HCT116 (cell line): Measurements from ENCODE around the gene TAP1. TPM values are rescaled to one million over a fixed set of nuclear protein-coding genes. Genes with fewer than 3 reads are reported as not detected.

Source experiments
- ATAC-seq: fragments of 200-7000 bp; cut with Tn5 transposase; 2 replicates; pipeline ENCODE4 v1.9.1; 2020; ENCODE audit warnings: mild to moderate bottlenecking, moderate library complexity
- BruUV-seq: library from RNA; stranded (reverse); fragments of 400-500 nt; replicated peaks from 2 replicates; lab custom pipeline; 2021; lab: Mats Ljungman, UMichigan
- CTCF ChIA-PET: fragments of 300-600 bp; sonication (Branson Sonifier 250); formaldehyde crosslinking; loops from one replicate; lab custom pipeline; 2021; ENCODE audit warnings: antibody characterized with exemption; lab: Charles Lee
- POLR2A ChIA-PET: fragments of 300-600, 350-600 bp; sonication (Branson Sonifier 250); formaldehyde crosslinking; loops from one replicate; lab custom pipeline; 2021; ENCODE audit warnings: antibody characterized with exemption; lab: Charles Lee
- RAD21 ChIA-PET, 2 experiments: fragments of 300-600 bp; sonication (Branson Sonifier 250); formaldehyde crosslinking; loops; one replicate each; lab custom pipeline; 2023; ENCODE audit warnings: low total read pairs in 2 of 2; ENCODE audit not compliant: uncharacterized antibody in 2 of 2, unreplicated experiment in 2 of 2, low non-redundant PET in 1 of 2; lab: Charles Lee
- DNase-seq: peaks from one replicate; pipeline ENCODE4 v3.0.0-alpha.2; 2010; ENCODE audit warnings: low read depth, low spot score
- H2AFZ ChIP-seq: fragments of 200-600 bp; shearing (Covaris generic), sonication (generic); 2 replicates; pipeline ENCODE4 v1.6.1; 2017; ENCODE audit warnings: low read depth, mixed run types, mixed read lengths, antibody characterized with exemption, low read length; ENCODE audit not compliant: poor library complexity, severe bottlenecking
- H3K27ac ChIP-seq: 2 replicates; pipeline ENCODE4 v1.5.1; 2012; ENCODE audit warnings: low read depth, low read length
- H3K27me3 ChIP-seq: fragments of 200-600 bp; sonication (generic); 2 replicates; pipeline ENCODE4 v1.6.1; 2016; ENCODE audit warnings: mixed run types, low read length, mixed read lengths; ENCODE audit not compliant: insufficient read depth
- H3K36me3 ChIP-seq, 2 experiments: fragments of 200-500 bp in 1 of 2; fragments of 200-600 bp in 1 of 2; sonication (Bioruptor generic) in 1 of 2; sonication (generic) in 1 of 2; 2 replicates each; pipeline versions ENCODE4 v1.5.1 to v1.6.1; 2014 to 2016; ENCODE audit warnings: low read length in 2 of 2, inconsistent platforms in 1 of 2, mixed read lengths in 1 of 2, mixed run types in 1 of 2; ENCODE audit not compliant: insufficient read depth in 2 of 2, control insufficient read depth in 1 of 2
- H3K4me1 ChIP-seq, 2 experiments: fragments of 200-600 bp in 1 of 2; sonication (generic) in 1 of 2; 2 replicates each; pipeline versions ENCODE4 v1.5.1 to v1.6.1; 2012 to 2017; ENCODE audit warnings: low read length in 2 of 2, inconsistent platforms in 1 of 2, mild to moderate bottlenecking in 1 of 2, mixed read lengths in 1 of 2, mixed run types in 1 of 2, moderate library complexity in 1 of 2; ENCODE audit not compliant: insufficient read depth in 2 of 2, control insufficient read depth in 1 of 2
- H3K4me2 ChIP-seq: fragments of 200-600 bp; sonication (generic); 2 replicates; pipeline ENCODE4 v1.6.1; 2017; ENCODE audit warnings: mixed run types, low read length, mixed read lengths
- H3K4me3 ChIP-seq, 2 experiments: fragments of 200-600 bp in 1 of 2; sonication (generic) in 1 of 2; replicated peaks in 1 of 2; 2 replicates each; pipeline ENCODE4 v1.5.1; 2011 to 2016; ENCODE audit warnings: low read length in 2 of 2, control low read depth in 1 of 2, low read depth in 1 of 2, mild to moderate bottlenecking in 1 of 2, mixed read lengths in 1 of 2, mixed run types in 1 of 2
- H3K79me2 ChIP-seq: fragments of 200-600 bp; sonication (generic); 2 replicates; pipeline ENCODE4 v1.6.1; 2017; ENCODE audit warnings: mild to moderate bottlenecking, mixed run types, low read length, moderate library complexity, mixed read lengths; ENCODE audit not compliant: insufficient read depth
- H3K9ac ChIP-seq: fragments of 200-600 bp; sonication (generic); 2 replicates; pipeline ENCODE4 v1.6.1; 2016; ENCODE audit warnings: low read length, mixed read lengths
- H3K9me2 ChIP-seq: fragments of 200-600 bp; sonication (generic), shearing (Covaris generic); 2 replicates; pipeline ENCODE4 v1.6.1; 2017; ENCODE audit warnings: mixed run types, mild to moderate bottlenecking, moderate library complexity; ENCODE audit not compliant: insufficient read depth
- H3K9me3 ChIP-seq, 2 experiments: fragments of 200-500 bp in 1 of 2; fragments of 200-600 bp in 1 of 2; sonication (Bioruptor generic) in 1 of 2; sonication (generic) in 1 of 2; 2 replicates each; pipeline ENCODE4 v1.6.1; 2014 to 2017; ENCODE audit warnings: low read length in 2 of 2, mixed read lengths in 2 of 2, inconsistent platforms in 1 of 2, low read depth in 1 of 2, mild to moderate bottlenecking in 1 of 2, mixed run types in 1 of 2, moderate library complexity in 1 of 2; ENCODE audit not compliant: control insufficient read depth in 1 of 2, insufficient read depth in 1 of 2
- H4K20me1 ChIP-seq: fragments of 200-600 bp; sonication (generic), shearing (Covaris generic); 2 replicates; pipeline ENCODE4 v1.6.1; 2017; ENCODE audit warnings: mixed run types, mild to moderate bottlenecking, moderate library complexity; ENCODE audit not compliant: insufficient read depth
- CBX3 ChIP-seq: IDR thresholded peaks from 2 replicates; pipeline ENCODE4 v1.6.1; 2012; ENCODE audit warnings: low read depth
- CTCF ChIP-seq, 3 experiments: fragments of 200-600 bp in 1 of 3; sonication (generic) in 1 of 3; IDR thresholded peaks in 2 of 3; conservative IDR thresholded peaks in 1 of 3; 2 replicates each; pipeline ENCODE4 v1.5.1; 2012 to 2017; ENCODE audit warnings: low read depth in 2 of 3, low read length in 2 of 3, antibody characterized with exemption in 1 of 3, borderline replicate concordance in 1 of 3, control low read depth in 1 of 3, mild to moderate bottlenecking in 1 of 3, mixed read lengths in 1 of 3, mixed run types in 1 of 3, moderate library complexity in 1 of 3; ENCODE audit not compliant: insufficient read depth in 1 of 3
- ELF1 ChIP-seq: IDR thresholded peaks from 2 replicates; pipeline ENCODE4 v1.6.1; 2012; ENCODE audit warnings: low read depth, borderline replicate concordance
- EZH2 ChIP-seq: fragments of 200-600 bp; sonication (generic); IDR thresholded peaks from 2 replicates; pipeline ENCODE4 v1.6.1; 2017; ENCODE audit warnings: antibody characterized with exemption, mixed run types
- POLR2A ChIP-seq: IDR thresholded peaks from 2 replicates; pipeline ENCODE4 v1.7.0; 2011; ENCODE audit warnings: borderline replicate concordance; ENCODE audit not compliant: insufficient read depth, insufficient read length; ENCODE audit errors: extremely low read depth
- POLR2AphosphoS5 ChIP-seq: IDR thresholded peaks from 2 replicates; pipeline ENCODE4 v1.6.1; 2011; ENCODE audit warnings: mild to moderate bottlenecking, low read depth, low read length, moderate library complexity
- YY1 ChIP-seq: IDR thresholded peaks from 2 replicates; pipeline ENCODE4 v1.6.1; 2011; ENCODE audit warnings: low read length, low read depth, moderate library complexity, mild to moderate bottlenecking; ENCODE audit not compliant: insufficient replicate concordance; ENCODE audit errors: extremely low read depth
- ZNF274 ChIP-seq: fragments of 200-500 bp; sonication (Bioruptor generic); IDR thresholded peaks from 2 replicates; pipeline ENCODE4 v1.6.1; 2014; ENCODE audit warnings: mild to moderate bottlenecking, low read depth, low read length, inconsistent platforms
- intact Hi-C: fragments of 100-400 bp; cut with micrococcal nuclease; formaldehyde crosslinking; loops from 2 replicates; pipeline ENCODE4 v1.10.0; 2022
- total RNA-seq: library from RNA; stranded (reverse); gene quantifications from one replicate; pipeline ENCODE4 v1.2.1, GENCODE V29; 2021; ENCODE audit not compliant: unreplicated experiment

Gene TAP1
- total RNA-seq, 1 experiment from 2014 or later, result 32.2 TPM

DNA sequence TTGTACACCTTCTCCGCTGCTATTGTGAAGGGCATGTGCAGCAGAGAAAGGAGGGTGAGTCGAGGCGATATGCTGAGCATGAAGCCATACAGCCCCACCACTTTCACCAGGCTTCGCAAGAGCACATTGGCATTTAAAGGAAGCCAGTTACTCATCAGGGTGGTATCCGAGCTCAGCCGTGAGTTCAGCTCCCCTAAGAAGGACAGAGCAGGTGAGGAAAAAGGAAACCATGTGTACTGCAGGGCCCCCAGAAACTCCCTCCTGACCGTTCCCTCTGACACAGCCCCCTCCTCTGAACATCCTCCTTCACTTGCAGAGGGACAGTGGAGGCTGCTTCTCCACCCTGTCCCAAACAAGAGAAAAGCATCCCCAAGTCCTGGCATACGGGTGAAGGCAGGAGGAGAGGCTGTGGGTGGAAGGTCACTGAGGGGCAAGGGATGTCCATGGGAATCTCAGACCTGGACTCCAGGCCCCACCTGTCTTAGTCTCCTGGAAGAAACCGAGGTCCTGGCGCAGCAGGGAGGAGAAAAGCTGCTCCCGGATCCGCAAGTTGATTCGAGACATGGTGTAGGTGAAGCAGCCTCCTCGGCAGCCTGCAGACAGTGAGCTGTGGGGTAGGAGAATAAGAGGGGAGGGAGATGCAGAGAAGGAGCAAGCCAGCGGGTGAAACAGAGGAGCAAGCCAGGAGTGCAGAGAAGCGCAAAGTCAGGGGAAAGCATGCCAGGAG is 18.2 kb downstream of the TAP1 start:
- ATAC-seq, result no peak
- ChIA-PET RAD21 (no interaction called here), CTCF (interaction anchor here (1.3 kb wide), 1 partner anchor 33 kb away, joined by 3 read pairs; no protein-coding TSS in a partner anchor), POLR2A (no interaction called here)
- Histone ChIP-seq H3K4me1 (peaks cover 6 to 20% of the 10 kb centered on the region in 2 experiments; a peak in 3 of 4 replicates), H3K9ac (no peak overlapping the region), H3K27me3 (no peaks in the 10 kb centered on the region), H2AFZ (no peak overlapping the region), H3K9me2 (no peaks in the 10 kb centered on the region), H3K4me3 (no peak overlapping the region), H4K20me1 (no peaks in the 10 kb centered on the region), H3K79me2 (peaks cover 9% of the 10 kb centered on the region; the same call in 1 of the 2 replicates), H3K9me3 (no peaks in the 10 kb centered on the region), H3K4me2 (no peak overlapping the region), H3K36me3 (peaks cover 9 to 45% of the 10 kb centered on the region in 2 experiments; a peak in 2 of 4 replicates), H3K27ac (no peak overlapping the region)
- no TSS peak for BruUV-seq
- no peak for DNase-seq
- intact Hi-C loops, result loop anchor here (5.0 kb wide), 1 partner anchor 112 kb away; no protein-coding TSS in a partner anchor
- no peak for TF ChIP-seq ELF1
- no peak for TF ChIP-seq CTCF (IDR thresholded peaks at IDR 0.05 in 2 of 3, conservative IDR thresholded peaks at IDR 0.05 in 1 of 3; ENCODE audit: borderline replicate concordance in 1 of 3, insufficient read depth in 1 of 3, low read depth in 2 of 3, low read length in 2 of 3)
- TF ChIP-seq POLR2AphosphoS5, result no peak
- no peak for TF ChIP-seq POLR2A
- TF ChIP-seq YY1, result no peak
- no peak for TF ChIP-seq CBX3
- no peak for TF ChIP-seq EZH2
- no peak for TF ChIP-seq ZNF274
